ENCODE measurements around the gene UNC119.

- TF ChIP-seq CTCF (IDR thresholded peaks at IDR 0.05) (no peak), POLR2A (IDR thresholded peaks at IDR 0.05) (no peak), EP300 (IDR thresholded peaks at IDR 0.05) (no peak)
Observed at GRCh38 chr17:28505986-28506665, 46.3 kb downstream of the UNC119 start, which contains the start of gene FOXN1.
